ENCODE measurements around the gene TCN2.

DNA sequence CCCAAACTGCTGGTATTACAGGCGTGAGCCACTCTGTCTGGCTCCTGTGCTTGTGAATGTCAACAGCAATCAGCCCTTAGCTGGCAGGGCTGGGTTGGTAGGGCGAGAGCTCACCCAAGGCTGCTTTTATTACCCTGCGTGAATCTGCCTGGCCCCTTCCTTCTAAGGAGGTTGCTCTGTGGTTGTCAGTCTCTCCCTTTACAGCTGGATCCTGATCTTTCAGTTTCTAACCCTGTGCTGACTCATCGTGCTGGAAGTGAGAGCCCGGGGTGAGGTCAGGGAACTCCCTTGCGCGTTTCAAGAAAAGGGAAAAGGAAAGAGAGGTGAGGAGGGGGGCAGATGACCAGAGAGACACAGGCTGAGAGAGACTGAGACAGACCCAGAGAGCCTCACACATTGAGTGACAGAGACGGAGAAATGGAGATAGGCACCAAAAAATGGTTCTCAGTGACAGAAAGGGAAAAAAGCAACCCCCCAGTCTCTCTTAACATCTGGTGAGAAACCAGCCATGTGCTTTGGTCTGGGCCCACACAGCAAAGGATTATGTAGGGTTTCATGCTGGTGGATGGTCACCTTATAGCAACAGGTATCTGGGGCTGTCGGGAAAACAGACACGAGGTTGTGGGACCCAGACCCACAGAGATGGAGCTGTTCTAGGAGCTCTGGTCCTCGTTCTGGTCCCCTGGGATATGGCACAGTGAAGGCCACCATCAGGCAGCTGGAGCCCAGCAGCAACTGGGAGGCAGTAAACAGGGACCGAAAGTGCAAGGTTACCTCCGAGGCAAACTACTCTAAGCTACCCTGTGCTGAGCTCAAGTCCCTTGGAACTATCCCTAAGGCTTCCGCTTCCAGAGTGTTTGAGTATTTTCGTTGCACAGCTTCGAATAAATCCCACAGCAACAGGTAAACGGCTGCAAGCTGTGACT, 2.5 kb downstream of the TCN2 start:
- TF ChIP-seq, protein P1, sequence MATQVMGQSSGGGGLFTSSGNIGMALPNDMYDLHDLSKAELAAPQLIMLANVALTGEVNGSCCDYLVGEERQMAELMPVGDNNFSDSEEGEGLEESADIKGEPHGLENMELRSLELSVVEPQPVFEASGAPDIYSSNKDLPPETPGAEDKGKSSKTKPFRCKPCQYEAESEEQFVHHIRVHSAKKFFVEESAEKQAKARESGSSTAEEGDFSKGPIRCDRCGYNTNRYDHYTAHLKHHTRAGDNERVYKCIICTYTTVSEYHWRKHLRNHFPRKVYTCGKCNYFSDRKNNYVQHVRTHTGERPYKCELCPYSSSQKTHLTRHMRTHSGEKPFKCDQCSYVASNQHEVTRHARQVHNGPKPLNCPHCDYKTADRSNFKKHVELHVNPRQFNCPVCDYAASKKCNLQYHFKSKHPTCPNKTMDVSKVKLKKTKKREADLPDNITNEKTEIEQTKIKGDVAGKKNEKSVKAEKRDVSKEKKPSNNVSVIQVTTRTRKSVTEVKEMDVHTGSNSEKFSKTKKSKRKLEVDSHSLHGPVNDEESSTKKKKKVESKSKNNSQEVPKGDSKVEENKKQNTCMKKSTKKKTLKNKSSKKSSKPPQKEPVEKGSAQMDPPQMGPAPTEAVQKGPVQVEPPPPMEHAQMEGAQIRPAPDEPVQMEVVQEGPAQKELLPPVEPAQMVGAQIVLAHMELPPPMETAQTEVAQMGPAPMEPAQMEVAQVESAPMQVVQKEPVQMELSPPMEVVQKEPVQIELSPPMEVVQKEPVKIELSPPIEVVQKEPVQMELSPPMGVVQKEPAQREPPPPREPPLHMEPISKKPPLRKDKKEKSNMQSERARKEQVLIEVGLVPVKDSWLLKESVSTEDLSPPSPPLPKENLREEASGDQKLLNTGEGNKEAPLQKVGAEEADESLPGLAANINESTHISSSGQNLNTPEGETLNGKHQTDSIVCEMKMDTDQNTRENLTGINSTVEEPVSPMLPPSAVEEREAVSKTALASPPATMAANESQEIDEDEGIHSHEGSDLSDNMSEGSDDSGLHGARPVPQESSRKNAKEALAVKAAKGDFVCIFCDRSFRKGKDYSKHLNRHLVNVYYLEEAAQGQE (IDR thresholded peaks at IDR 0.05; ENCODE audit: insufficient replicate concordance, low read depth): no peak
- no peak for TF ChIP-seq POLR2AphosphoS5 (IDR thresholded peaks at IDR 0.05; ENCODE audit: low read depth)
